Neural cell (in vitro differentiated cells): ENCODE measurements around the gene NDFIP2. TPM values are rescaled to one million over a fixed set of nuclear protein-coding genes. Genes with fewer than 3 reads are reported as not detected.
"Not testable (repeated sequence)": the region's sequence is repeated elsewhere in the genome, so short reads cannot be mapped to it uniquely, and the experiment has no call there.

Experiments used
- H2AFZ ChIP-seq: fragments of 200-600, 300-800 bp; sonication (generic), shearing (Covaris generic); 2 replicates; pipeline ENCODE4 v1.6.0; 2014; ENCODE audit warnings: low read depth, mild to moderate bottlenecking, antibody characterized with exemption, low read length, moderate library complexity
- H3F3A ChIP-seq: fragments of 200-600 bp; shearing (Covaris generic); 2 replicates; pipeline ENCODE4 v1.6.1; 2016; ENCODE audit warnings: mild to moderate bottlenecking, moderate library complexity, mixed read lengths, antibody characterized with exemption, low read length; ENCODE audit not compliant: insufficient read depth, poor library complexity, severe bottlenecking
- H3K27ac ChIP-seq: fragments of 200-600, 300-800 bp; sonication (generic), shearing (Covaris generic); 2 replicates; pipeline ENCODE4 v1.5.1; 2014; ENCODE audit warnings: mild to moderate bottlenecking, low read length, moderate library complexity
- H3K27me3 ChIP-seq: fragments of 300-800, 200-600 bp; sonication (generic), shearing (Covaris generic); 2 replicates; pipeline ENCODE4 v1.6.0; 2014; ENCODE audit warnings: mild to moderate bottlenecking, low read depth, low read length, moderate library complexity; ENCODE audit not compliant: insufficient read depth
- H3K36me3 ChIP-seq: fragments of 300-800, 200-600 bp; sonication (generic), shearing (Covaris generic); 2 replicates; pipeline ENCODE4 v1.5.1; 2014; ENCODE audit warnings: mild to moderate bottlenecking, antibody characterized with exemption, low read length, moderate library complexity; ENCODE audit not compliant: insufficient read depth
- H3K4me2 ChIP-seq: fragments of 300-800, 200-600 bp; sonication (generic), shearing (Covaris generic); 2 replicates; pipeline ENCODE4 v1.6.0; 2014; ENCODE audit warnings: mild to moderate bottlenecking, low read length
- H3K4me3 ChIP-seq: fragments of 300-800, 200-600 bp; sonication (generic), shearing (Covaris generic); 2 replicates; pipeline ENCODE4 v1.5.1; 2014; ENCODE audit warnings: mild to moderate bottlenecking, low read length, moderate library complexity
- H3K79me2 ChIP-seq: fragments of 200-600 bp; shearing (Covaris generic); replicated peaks from 2 replicates; pipeline ENCODE4 v1.6.0; 2014; ENCODE audit warnings: mild to moderate bottlenecking, low read length, moderate library complexity; ENCODE audit not compliant: insufficient read depth
- H3K9ac ChIP-seq: fragments of 300-800, 200-600 bp; sonication (generic), shearing (Covaris generic); 2 replicates; pipeline ENCODE4 v1.6.1; 2016; ENCODE audit warnings: mild to moderate bottlenecking, low read length, mixed read lengths
- H3K9me2 ChIP-seq: fragments of 200-600 bp; shearing (Covaris generic); 2 replicates; pipeline ENCODE4 v1.6.1; 2016; ENCODE audit warnings: mild to moderate bottlenecking, low read length, mixed read lengths; ENCODE audit not compliant: insufficient read depth
- H3K9me3 ChIP-seq: fragments of 200-600, 300-800 bp; sonication (generic), shearing (Covaris generic); 2 replicates; pipeline ENCODE4 v1.6.1; 2016; ENCODE audit warnings: mild to moderate bottlenecking, mixed run types, low read length, moderate library complexity, mixed read lengths
- H4K20me1 ChIP-seq: fragments of 200-600 bp; shearing (Covaris generic); 2 replicates; pipeline ENCODE4 v1.6.1; 2016; ENCODE audit warnings: mild to moderate bottlenecking, mixed run types; ENCODE audit not compliant: insufficient read depth
- CTCF ChIP-seq: fragments of 450-650 bp; IDR thresholded peaks from 2 replicates; pipeline ENCODE4 v1.5.1; 2014; ENCODE audit warnings: antibody characterized with exemption, mild to moderate bottlenecking, moderate library complexity; ENCODE audit not compliant: poor library complexity, severe bottlenecking
- EP300 ChIP-seq: fragments of 450-650 bp; conservative IDR thresholded peaks from 2 replicates; pipeline ENCODE4 v1.6.1; 2014; ENCODE audit warnings: antibody characterized with exemption, mild to moderate bottlenecking, moderate library complexity; ENCODE audit not compliant: poor library complexity, severe bottlenecking
- EZH2 ChIP-seq: fragments of 200-600, 300-800 bp; shearing (Covaris generic), sonication (generic); IDR thresholded peaks from 2 replicates; pipeline ENCODE4 v1.6.1; 2014; ENCODE audit warnings: antibody characterized with exemption, low read length, borderline replicate concordance, mild to moderate bottlenecking; ENCODE audit not compliant: insufficient read depth, poor library complexity, severe bottlenecking
- MXI1 ChIP-seq: fragments of 450-650 bp; conservative IDR thresholded peaks from 2 replicates; pipeline ENCODE4 v1.6.1; 2014; ENCODE audit warnings: antibody characterized with exemption, mild to moderate bottlenecking; ENCODE audit not compliant: poor library complexity, severe bottlenecking
- POLR2AphosphoS5 ChIP-seq: IDR thresholded peaks from 2 replicates; pipeline ENCODE4 v1.6.1; 2012
- RAD21 ChIP-seq: fragments of 450-650 bp; conservative IDR thresholded peaks from 2 replicates; pipeline ENCODE4 v1.6.1; 2014; ENCODE audit warnings: antibody characterized with exemption, mild to moderate bottlenecking, moderate library complexity
- SMC3 ChIP-seq: fragments of 450-650 bp; conservative IDR thresholded peaks from 2 replicates; pipeline ENCODE4 v1.6.1; 2014; ENCODE audit warnings: antibody characterized with exemption, mild to moderate bottlenecking, moderate library complexity; ENCODE audit not compliant: poor library complexity
- TAF1 ChIP-seq: IDR thresholded peaks from 2 replicates; pipeline ENCODE4 v1.6.1; 2012; ENCODE audit warnings: low read depth
- polyA plus RNA-seq: library from polyadenylated mRNA; depleted of rRNA; stranded (reverse); fragments of >200 nt; gene quantifications from 2 replicates; pipeline ENCODE4 v1.2.3, GENCODE V29; 2014
- TF ChIP-seq, protein P1 (sequence below): IDR thresholded peaks from 2 replicates; pipeline ENCODE4 v1.6.1; 2012; ENCODE audit warnings: borderline replicate concordance

The NDFIP2 gene
- polyA plus RNA-seq, 1 donor from 2014 or later = 41.2 TPM

DNA sequence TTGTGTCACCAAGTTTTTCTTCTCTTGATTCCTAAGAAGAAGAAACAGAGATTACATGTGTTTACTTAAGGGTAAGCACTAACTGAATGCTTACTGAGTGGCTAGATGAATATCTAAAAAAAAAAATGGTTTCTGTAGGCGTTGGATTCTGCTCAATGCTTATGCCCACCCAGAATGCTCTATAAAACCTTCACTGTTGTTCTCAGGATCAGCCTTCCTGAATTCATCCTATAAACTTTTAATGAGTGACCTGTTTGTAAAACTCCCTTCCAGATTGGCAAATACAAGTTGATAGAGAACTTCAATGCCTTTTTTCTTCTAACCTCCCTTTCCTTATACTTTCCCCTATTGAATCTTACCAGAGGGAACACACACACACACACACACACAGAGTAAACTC lies 90.2 kb downstream of the NDFIP2 start:
- Histone ChIP-seq H4K20me1 (no peaks in the 10 kb centered on the region), H3K9me3 (no peaks in the 10 kb centered on the region), H3K4me2 (no peak overlapping the region), H3K27me3 (no peaks in the 10 kb centered on the region), H3K9me2 (no peaks in the 10 kb centered on the region), H3K79me2 (no peaks in the 10 kb centered on the region), H3K9ac (no peak overlapping the region), H3K4me3 (no peak overlapping the region), H3F3A (no peaks in the 10 kb centered on the region), H2AFZ (no peak overlapping the region), H3K27ac (no peak overlapping the region), H3K36me3 (no peaks in the 10 kb centered on the region)
- TF ChIP-seq, protein P1, sequence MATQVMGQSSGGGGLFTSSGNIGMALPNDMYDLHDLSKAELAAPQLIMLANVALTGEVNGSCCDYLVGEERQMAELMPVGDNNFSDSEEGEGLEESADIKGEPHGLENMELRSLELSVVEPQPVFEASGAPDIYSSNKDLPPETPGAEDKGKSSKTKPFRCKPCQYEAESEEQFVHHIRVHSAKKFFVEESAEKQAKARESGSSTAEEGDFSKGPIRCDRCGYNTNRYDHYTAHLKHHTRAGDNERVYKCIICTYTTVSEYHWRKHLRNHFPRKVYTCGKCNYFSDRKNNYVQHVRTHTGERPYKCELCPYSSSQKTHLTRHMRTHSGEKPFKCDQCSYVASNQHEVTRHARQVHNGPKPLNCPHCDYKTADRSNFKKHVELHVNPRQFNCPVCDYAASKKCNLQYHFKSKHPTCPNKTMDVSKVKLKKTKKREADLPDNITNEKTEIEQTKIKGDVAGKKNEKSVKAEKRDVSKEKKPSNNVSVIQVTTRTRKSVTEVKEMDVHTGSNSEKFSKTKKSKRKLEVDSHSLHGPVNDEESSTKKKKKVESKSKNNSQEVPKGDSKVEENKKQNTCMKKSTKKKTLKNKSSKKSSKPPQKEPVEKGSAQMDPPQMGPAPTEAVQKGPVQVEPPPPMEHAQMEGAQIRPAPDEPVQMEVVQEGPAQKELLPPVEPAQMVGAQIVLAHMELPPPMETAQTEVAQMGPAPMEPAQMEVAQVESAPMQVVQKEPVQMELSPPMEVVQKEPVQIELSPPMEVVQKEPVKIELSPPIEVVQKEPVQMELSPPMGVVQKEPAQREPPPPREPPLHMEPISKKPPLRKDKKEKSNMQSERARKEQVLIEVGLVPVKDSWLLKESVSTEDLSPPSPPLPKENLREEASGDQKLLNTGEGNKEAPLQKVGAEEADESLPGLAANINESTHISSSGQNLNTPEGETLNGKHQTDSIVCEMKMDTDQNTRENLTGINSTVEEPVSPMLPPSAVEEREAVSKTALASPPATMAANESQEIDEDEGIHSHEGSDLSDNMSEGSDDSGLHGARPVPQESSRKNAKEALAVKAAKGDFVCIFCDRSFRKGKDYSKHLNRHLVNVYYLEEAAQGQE = no peak
- TF ChIP-seq EZH2 = no peak
- TF ChIP-seq CTCF = no peak
- TF ChIP-seq EP300 = no peak
- no peak for TF ChIP-seq RAD21
- TF ChIP-seq TAF1 = no peak
- TF ChIP-seq MXI1 = no peak
- no peak for TF ChIP-seq SMC3
- TF ChIP-seq POLR2AphosphoS5 = no peak

DNA sequence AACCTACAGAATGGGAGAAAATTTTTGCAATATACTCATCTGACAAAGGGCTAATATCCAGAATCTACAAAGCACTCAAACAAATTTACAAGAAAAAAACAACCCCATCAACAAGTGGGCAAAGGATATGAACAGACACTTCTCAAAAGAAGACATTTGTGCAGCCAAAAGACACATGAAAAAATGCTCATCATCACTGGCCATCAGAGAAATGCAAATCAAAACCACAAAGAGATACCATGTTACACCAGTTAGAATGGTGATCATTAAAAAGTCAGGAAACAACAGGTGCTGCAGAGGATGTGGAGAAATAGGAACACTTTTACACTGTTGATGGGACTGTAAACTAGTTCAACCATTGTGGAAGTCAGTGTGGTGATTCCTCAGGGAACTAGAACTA lies 92.9 kb downstream of the NDFIP2 start:
- H3K79me2 ChIP-seq, H3K27me3 ChIP-seq, H4K20me1 ChIP-seq, H3F3A ChIP-seq, H2AFZ ChIP-seq, H3K4me2 ChIP-seq, H3K27ac ChIP-seq, H3K4me3 ChIP-seq, H3K9me2 ChIP-seq, H3K9ac ChIP-seq, H3K36me3 ChIP-seq, H3K9me3 ChIP-seq: not testable (repeated sequence)

GRCh38 chr13:79581870-79582315 lies 100.9 kb downstream of the NDFIP2 start:
- H3K36me3 ChIP-seq = no peaks in the 10 kb centered on the region
- no peaks in the 10 kb centered on the region for H3K9me3 ChIP-seq
- no peak overlapping the region for H3K4me2 ChIP-seq
- H3K27ac ChIP-seq = no peak overlapping the region
- no peak overlapping the region for H3K4me3 ChIP-seq
- TF ChIP-seq EP300 = no peak
- TF ChIP-seq MXI1 = no peak
- no peak for TF ChIP-seq EZH2
- TF ChIP-seq, protein P1 = no peak
- no peak for TF ChIP-seq TAF1
- TF ChIP-seq POLR2AphosphoS5 = no peak
- no peak for TF ChIP-seq SMC3
- no peak for TF ChIP-seq RAD21
- TF ChIP-seq CTCF = no peak
- no peaks in the 10 kb centered on the region for H3K79me2 ChIP-seq
- no peaks in the 10 kb centered on the region for H3F3A ChIP-seq
- no peak overlapping the region for H2AFZ ChIP-seq
- no peaks in the 10 kb centered on the region for H3K9me2 ChIP-seq
- H3K9ac ChIP-seq = no peak overlapping the region
- H3K27me3 ChIP-seq = no peaks in the 10 kb centered on the region
- H4K20me1 ChIP-seq = no peaks in the 10 kb centered on the region
